ENCODE results near the gene PTGR3.

GRCh38 chr18:75246721-75247610 is 38.0 kb upstream of the PTGR3 start:
- TF ChIP-seq CTCF (IDR thresholded peaks at IDR 0.05) (no peak), POLR2A (IDR thresholded peaks at IDR 0.05) (no peak)

Measured in body of pancreas (tissue), 4 donors.